ENCODE data around the gene DUOX1. TPM values are rescaled to one million over a fixed set of nuclear protein-coding genes. Genes with fewer than 3 reads are reported as not detected.

Gene DUOX1
- total and polyA plus RNA-seq, 2 of the 13 experiments (the other 11 are each of a cell fraction or from before 2014, with no cell fraction given): 0.03 TPM; not detected in 1

GRCh38 chr15:45200001-45200798 lies 70.4 kb downstream of the DUOX1 start (continued):
- no peak for TF ChIP-seq TFE3 (CRISPR knock-in tag; IDR thresholded peaks at IDR 0.05)
- peak; percentile 61; the same call in 1 of the 2 replicates for TF ChIP-seq ZFP1 (CRISPR knock-in tag; IDR thresholded peaks at IDR 0.05)
- TF ChIP-seq TBX3 (IDR thresholded peaks at IDR 0.05; ENCODE audit: borderline replicate concordance): no peak
- TF ChIP-seq HNF1A (IDR thresholded peaks at IDR 0.05; ENCODE audit: low read depth): 0 out of 2 replicates have a peak, but pooled peaks have one; percentile 35
- TF ChIP-seq HNF1A (CRISPR knock-in tag; IDR thresholded peaks at IDR 0.05; ENCODE audit: borderline replicate concordance): peak; percentile 75; the same call in 1 of the 2 replicates
- no peak; the same call in 1 of the 2 replicates for TF ChIP-seq ZBTB10 (CRISPR knock-in tag; IDR thresholded peaks at IDR 0.05; ENCODE audit: borderline replicate concordance)
- TF ChIP-seq ZNF609 (CRISPR knock-in tag; IDR thresholded peaks at IDR 0.05; ENCODE audit: borderline replicate concordance): peak; percentile 60; the same call in 1 of the 2 replicates
- peak; percentile 72 for TF ChIP-seq JUN (CRISPR knock-in tag; IDR thresholded peaks at IDR 0.05)
- TF ChIP-seq SATB2 (CRISPR knock-in tag; IDR thresholded peaks at IDR 0.05): no peak
- TF ChIP-seq CREB1 (IDR thresholded peaks at IDR 0.05): peak; percentile 76
- peak; percentile 87 for TF ChIP-seq CREB1 (CRISPR knock-in tag; IDR thresholded peaks at IDR 0.05)
- no peak; the same call in 1 of the 2 replicates for TF ChIP-seq RELA (CRISPR knock-in tag; IDR thresholded peaks at IDR 0.05)
- TF ChIP-seq ZNF225 (CRISPR knock-in tag; IDR thresholded peaks at IDR 0.05): no peak; the same call in 1 of the 2 replicates
- TF ChIP-seq SSRP1 (CRISPR knock-in tag; IDR thresholded peaks at IDR 0.05): peak; percentile 93
